H1 (cell line): Measurements from ENCODE around the gene LRRC46. TPM values are rescaled to one million over a fixed set of nuclear protein-coding genes. Genes with fewer than 3 reads are reported as not detected.

Experiments used
- CTCF ChIA-PET: fragments of 300-600 bp; sonication (Branson Sonifier 250); formaldehyde crosslinking; loops from one replicate; lab custom pipeline; 2021; ENCODE audit not compliant: partially characterized antibody; lab: Charles Lee
- POLR2A ChIA-PET: fragments of 300-600 bp; sonication (Branson Sonifier 250); formaldehyde crosslinking; loops from one replicate; lab custom pipeline; 2021; ENCODE audit warnings: inconsistent platforms; ENCODE audit not compliant: partially characterized antibody; lab: Charles Lee
- DNase-seq, 2 experiments: peaks; one replicate each; pipeline versions ENCODE4 v3.0.0 to v3.0.0-alpha.2; 2010 to 2022; ENCODE audit warnings: low spot score in 2 of 2, low read depth in 1 of 2, mixed read lengths in 1 of 2
- FAIRE-seq: peaks from 2 replicates; lab custom pipeline; 2011; peaks lifted over from hg19 to GRCh38; lab: Jason Lieb, UNC
- H2AFZ ChIP-seq: 2 replicates; pipeline ENCODE4 v1.8.1; 2012; ENCODE audit warnings: low read length, inconsistent platforms
- H2AK5ac ChIP-seq: 2 replicates; pipeline ENCODE4 v1.6.1; 2013; ENCODE audit warnings: low read depth, low read length
- H2BK120ac ChIP-seq: replicated peaks from 2 replicates; pipeline ENCODE3; 2013; ENCODE audit warnings: low read depth, low read length, inconsistent platforms
- H2BK12ac ChIP-seq: 2 replicates; pipeline ENCODE4 v1.6.1; 2013; ENCODE audit warnings: low read depth, low read length
- H2BK15ac ChIP-seq: 2 replicates; pipeline ENCODE4 v1.6.1; 2013; ENCODE audit warnings: low read length
- H2BK20ac ChIP-seq: 2 replicates; pipeline ENCODE4 v1.6.1; 2013; ENCODE audit warnings: low read length
- H2BK5ac ChIP-seq: 2 replicates; pipeline ENCODE4 v1.6.1; 2013; ENCODE audit warnings: low read depth, low read length
- H3K14ac ChIP-seq: 2 replicates; pipeline ENCODE4 v1.6.1; 2013; ENCODE audit warnings: inconsistent platforms; ENCODE audit not compliant: insufficient read length
- H3K18ac ChIP-seq: 2 replicates; pipeline ENCODE4 v1.6.1; 2013; ENCODE audit warnings: low read length; ENCODE audit errors: extremely low read depth
- H3K23ac ChIP-seq: 2 replicates; pipeline ENCODE4 v1.6.1; 2013; ENCODE audit warnings: inconsistent platforms; ENCODE audit not compliant: insufficient read length
- H3K23me2 ChIP-seq: 2 replicates; pipeline ENCODE4 v1.6.1; 2013; ENCODE audit warnings: low read depth, low read length
- H3K27ac ChIP-seq: 2 replicates; pipeline ENCODE4 v1.6.1; 2011; ENCODE audit warnings: low read depth, low read length, inconsistent platforms
- H3K27me3 ChIP-seq, 4 experiments: replicated peaks in 1 of 4; 1 replicate in 1 of 4; 2 replicates in 3 of 4; pipeline versions ENCODE4 v1.6.1 to v1.8.1; 2011 to 2013; ENCODE audit warnings: low read length in 3 of 4, mild to moderate bottlenecking in 3 of 4, inconsistent platforms in 2 of 4, mixed read lengths in 2 of 4, moderate library complexity in 1 of 4; ENCODE audit not compliant: control insufficient read depth in 3 of 4, insufficient read depth in 3 of 4; ENCODE audit errors: extremely low read depth in 1 of 4
- H3K36me3 ChIP-seq, 4 experiments: 2 replicates each; pipeline versions ENCODE4 v1.6.1 to v1.8.1; 2011 to 2013; ENCODE audit warnings: mild to moderate bottlenecking in 4 of 4, low read length in 3 of 4, moderate library complexity in 2 of 4, control low read depth in 1 of 4, inconsistent platforms in 1 of 4; ENCODE audit not compliant: insufficient read depth in 4 of 4, control insufficient read depth in 2 of 4
- H3K4ac ChIP-seq: replicated peaks from 2 replicates; pipeline ENCODE3; 2013; ENCODE audit warnings: low read length, low read depth, mixed read lengths, inconsistent platforms; ENCODE audit not compliant: insufficient read length
- H3K4me1 ChIP-seq, 4 experiments: replicated peaks in 1 of 4; 1 replicate in 1 of 4; 2 replicates in 3 of 4; pipeline versions ENCODE4 v1.6.1 to v1.8.1; 2011 to 2013; ENCODE audit warnings: low read length in 3 of 4, inconsistent platforms in 2 of 4, mixed read lengths in 1 of 4; ENCODE audit not compliant: insufficient read depth in 4 of 4, control insufficient read depth in 3 of 4
- H3K4me2 ChIP-seq, 2 experiments: 2 replicates each; pipeline versions ENCODE4 v1.6.1 to v1.8.1; 2011 to 2013; ENCODE audit warnings: low read depth in 2 of 2, low read length in 2 of 2, control low read depth in 1 of 2, inconsistent platforms in 1 of 2, mild to moderate bottlenecking in 1 of 2; ENCODE audit not compliant: insufficient read depth in 1 of 2
- H3K4me3 ChIP-seq, 4 experiments: fragments of 200-600, 300-600 bp in 1 of 4; sonication (generic), shearing (Covaris generic), sonication (Bioruptor Twin) in 1 of 4; 2 replicates each; pipeline versions ENCODE4 v1.5.1 to v1.8.1; 2011 to 2016; ENCODE audit warnings: low read length in 4 of 4, low read depth in 3 of 4, control low read depth in 2 of 4, inconsistent platforms in 2 of 4, mild to moderate bottlenecking in 2 of 4, mixed read lengths in 1 of 4, moderate library complexity in 1 of 4; ENCODE audit not compliant: insufficient read depth in 2 of 4; ENCODE audit errors: extremely low read depth in 1 of 4
- H3K56ac ChIP-seq: replicated peaks from 2 replicates; pipeline ENCODE3; 2013; ENCODE audit warnings: low read depth, mild to moderate bottlenecking, mixed read lengths, low read length, inconsistent platforms; ENCODE audit not compliant: insufficient read length
- H3K79me1 ChIP-seq: 2 replicates; pipeline ENCODE4 v1.6.1; 2013; ENCODE audit warnings: low read depth, low read length, control low read depth
- H3K79me2 ChIP-seq, 2 experiments: 2 replicates each; pipeline versions ENCODE4 v1.6.1 to v1.8.1; 2012 to 2013; ENCODE audit warnings: low read length in 2 of 2, mild to moderate bottlenecking in 2 of 2, inconsistent platforms in 1 of 2; ENCODE audit not compliant: insufficient read depth in 2 of 2, control insufficient read depth in 1 of 2
- H3K9ac ChIP-seq, 4 experiments: replicated peaks in 1 of 4; 1 replicate in 1 of 4; 2 replicates in 3 of 4; pipeline versions ENCODE4 v1.6.1 to v1.8.1; 2011 to 2013; ENCODE audit warnings: low read depth in 3 of 4, low read length in 3 of 4, control low read depth in 2 of 4, mild to moderate bottlenecking in 2 of 4, moderate library complexity in 2 of 4, inconsistent platforms in 1 of 4; ENCODE audit errors: extremely low read depth in 1 of 4
- H3K9me3 ChIP-seq, 2 experiments: 2 replicates each; pipeline versions ENCODE4 v1.6.1 to v1.8.1; 2012 to 2013; ENCODE audit warnings: mild to moderate bottlenecking in 2 of 2, moderate library complexity in 2 of 2, control low read depth in 1 of 2, inconsistent platforms in 1 of 2, low read depth in 1 of 2, low read length in 1 of 2, mixed read lengths in 1 of 2; ENCODE audit not compliant: insufficient read depth in 2 of 2
- H4K20me1 ChIP-seq, 2 experiments: replicated peaks in 1 of 2; 2 replicates each; pipeline versions ENCODE3 to v1.8.1; 2011 to 2013; ENCODE audit warnings: inconsistent platforms in 2 of 2, low read length in 2 of 2, mild to moderate bottlenecking in 1 of 2; ENCODE audit not compliant: insufficient read depth in 2 of 2, control insufficient read depth in 1 of 2
- H4K5ac ChIP-seq: 2 replicates; pipeline ENCODE4 v1.6.1; 2013; ENCODE audit warnings: low read length, low read depth, mixed read lengths, inconsistent platforms; ENCODE audit not compliant: insufficient read length
- H4K8ac ChIP-seq: 2 replicates; pipeline ENCODE4 v1.8.0; 2013; ENCODE audit warnings: mild to moderate bottlenecking, moderate library complexity, low read length, inconsistent platforms; ENCODE audit not compliant: insufficient read depth; ENCODE audit errors: extremely low read depth
- H4K91ac ChIP-seq: replicated peaks from 2 replicates; pipeline ENCODE3; 2013; ENCODE audit warnings: low read length, mixed read lengths, inconsistent platforms; ENCODE audit not compliant: insufficient read length
- BACH1 ChIP-seq: IDR thresholded peaks from 2 replicates; pipeline ENCODE4 v1.6.1; 2012; ENCODE audit warnings: low read length, improper control_type of control experiment
- FOSL1 ChIP-seq: IDR thresholded peaks from 2 replicates; pipeline ENCODE4 v1.6.1; 2011; ENCODE audit warnings: mild to moderate bottlenecking, low read depth, low read length, moderate library complexity; ENCODE audit not compliant: insufficient read depth
- GTF2F1 ChIP-seq: IDR thresholded peaks from 2 replicates; pipeline ENCODE4 v1.6.1; 2012; ENCODE audit warnings: low read depth, low read length, improper control_type of control experiment, borderline replicate concordance
- KDM1A ChIP-seq: fragments of 200-600, 300-600 bp; sonication (generic); IDR thresholded peaks from 2 replicates; pipeline ENCODE4 v1.7.1; 2016; ENCODE audit warnings: mild to moderate bottlenecking, low read length, borderline replicate concordance
- POU5F1 ChIP-seq: IDR thresholded peaks from 2 replicates; pipeline ENCODE4 v1.6.1; 2011; ENCODE audit warnings: low read depth, mild to moderate bottlenecking, low read length, moderate library complexity
- RBBP5 ChIP-seq: IDR thresholded peaks from 2 replicates; pipeline ENCODE4 v1.7.1; 2012; ENCODE audit warnings: low read depth, mild to moderate bottlenecking, inconsistent platforms, low read length, moderate library complexity, borderline replicate concordance
- SUZ12 ChIP-seq: fragments of 200-600 bp; sonication (generic); IDR thresholded peaks from 2 replicates; pipeline ENCODE4 v1.6.1; 2012; ENCODE audit warnings: mild to moderate bottlenecking, inconsistent platforms, low read length, moderate library complexity, mixed read lengths
- WGBS, 2 experiments: shearing (Covaris generic) in 1 of 2; methylation state at CpG; one replicate each; pipeline versions ENCODE4 v1.1.6 to v1.1.7; 2013 to 2015; ENCODE audit warnings: low lambda C conversion rate in 2 of 2, mixed read lengths in 2 of 2, inconsistent platforms in 1 of 2, low coverage in 1 of 2, missing lambda C conversion rate in 1 of 2; ENCODE audit not compliant: insufficient replicate concordance in 2 of 2, insufficient coverage in 1 of 2, insufficient read length in 1 of 2; ENCODE audit errors: extremely low coverage in 1 of 2, missing lambda C conversion rate in 1 of 2; 5-methylcytosine and 5-hydroxymethylcytosine counted together
- polyA plus RNA-seq, 7 experiments: library from polyadenylated mRNA; depleted of rRNA in 3 of 7; stranded (reverse) in 5 of 7; unstranded in 2 of 7; fragments of >200 nt in 5 of 7; fragments of 200-250 nt in 2 of 7; gene quantifications; 1 replicate in 5 of 7; 2 replicates in 1 of 7; 4 replicates in 1 of 7; pipeline versions ENCODE4 v1.2.1 to v1.2.3, GENCODE V29; 2011 to 2013; ENCODE audit warnings: missing spikeins in 2 of 7, mixed read lengths in 2 of 7
- total RNA-seq: library from RNA; stranded (reverse); fragmentation: NEBNext Ultra II Directional; extraction: Animal tissue kit (Norgen Biotek cat#: 25700); gene quantifications from 2 replicates; pipeline ENCODE4 v1.2.1, GENCODE V29; 2021

The LRRC46 gene
- total and polyA plus RNA-seq, 2 of the 8 experiments (the other 6 are each of a cell fraction or from before 2014, with no cell fraction given): 0.18 TPM; not detected in 1

DNA sequence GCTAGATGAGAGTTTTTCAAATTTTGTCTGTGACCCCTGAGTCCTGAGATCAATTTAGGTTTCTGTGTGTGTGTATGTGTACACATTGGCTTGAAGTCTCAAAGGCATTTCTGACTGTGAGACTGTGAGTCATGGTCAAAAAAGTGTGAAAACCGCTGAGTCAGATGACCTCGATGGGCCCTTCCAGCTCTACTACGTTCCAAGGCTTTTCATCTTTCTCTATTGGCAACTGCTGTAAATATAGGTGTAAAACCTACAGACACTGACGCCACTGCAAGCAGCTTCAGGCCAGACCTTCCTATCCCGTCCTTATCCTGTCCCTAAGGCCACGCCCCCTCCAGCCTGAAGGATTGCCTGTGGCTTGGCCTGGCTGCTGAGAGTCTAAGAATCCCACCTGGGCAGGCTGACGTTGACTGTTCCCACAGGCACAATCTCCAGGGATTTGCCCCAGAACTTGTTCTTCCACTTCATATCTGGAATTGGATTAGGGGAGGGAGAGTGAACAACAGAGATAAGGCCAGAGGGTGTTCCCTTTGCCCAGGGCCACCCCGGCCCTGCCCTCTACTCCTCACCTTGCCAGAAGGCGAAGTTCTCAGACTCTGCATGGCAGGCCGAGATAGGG is 21.2 kb upstream of the LRRC46 start:
- no peak overlapping the region for H3K56ac ChIP-seq
- H3K27me3 ChIP-seq: no peaks in the 10 kb centered on the region
- no peaks in the 10 kb centered on the region; a peak in 1 of 7 replicates for H3K4me1 ChIP-seq
- 74% methylated on average over 10 of the region's 10 CpGs; no CpG with 5 or more reads in 1 of the 2 experiments for WGBS, 2 experiments
- no peak overlapping the region for H4K91ac ChIP-seq
- peaks cover 0 to 2% (median 0%) of the 10 kb centered on the region in 4 experiments; a peak in 1 of 8 replicates for H3K36me3 ChIP-seq
- no peak overlapping the region for H2BK5ac ChIP-seq
- H3K79me2 ChIP-seq: no peaks in the 10 kb centered on the region
- ChIA-PET POLR2A (interaction anchor here (0.7 kb wide), 1 partner anchor 106 kb away, joined by 4 read pairs; no protein-coding TSS in a partner anchor), CTCF (interaction anchor here (0.9 to 1.4 kb wide), 4 partner anchors 8 to 181 kb away, joined by 3 to 4 read pairs (median 4); no protein-coding TSS in a partner anchor)
- H3K23me2 ChIP-seq: no peaks in the 10 kb centered on the region
- no peak overlapping the region for H2BK120ac ChIP-seq
- FAIRE-seq (no peak), DNase-seq (no peak)
- no peak overlapping the region for H4K5ac ChIP-seq
- no peak overlapping the region for H2BK12ac ChIP-seq
- peaks cover 0 to 4% of the 10 kb centered on the region in 2 experiments for H4K20me1 ChIP-seq
- H3K4ac ChIP-seq: no peak overlapping the region
- no peak overlapping the region for H2BK20ac ChIP-seq
- H2AFZ ChIP-seq: no peak overlapping the region
- H4K8ac ChIP-seq: no peak overlapping the region
- no peak for TF ChIP-seq FOSL1
- no peak for TF ChIP-seq SUZ12
- no peak for TF ChIP-seq POU5F1
- TF ChIP-seq BACH1: 0 out of 2 replicates have a peak, but pooled peaks have one; percentile 7
- TF ChIP-seq RBBP5: no peak
- no peak for TF ChIP-seq GTF2F1
- no peak for TF ChIP-seq KDM1A
- H2AK5ac ChIP-seq: no peak overlapping the region
- H3K4me2 ChIP-seq: no peak overlapping the region
- H3K9me3 ChIP-seq: no peaks in the 10 kb centered on the region
- H3K27ac ChIP-seq: no peak overlapping the region
- H3K18ac ChIP-seq: no peak overlapping the region
- H3K23ac ChIP-seq: no peak overlapping the region
- no peak overlapping the region for H2BK15ac ChIP-seq
- no peak overlapping the region for H3K4me3 ChIP-seq
- peak overlapping the region in 2 of 4 experiments; percentile 20 to 43; a peak in 2 of 7 replicates for H3K9ac ChIP-seq
- H3K79me1 ChIP-seq: no peaks in the 10 kb centered on the region; the same call in none of the 2 replicates
- H3K14ac ChIP-seq: no peak overlapping the region
